Smooth muscle cell (in vitro differentiated cells): Measurements from ENCODE around the gene CCDC141. TPM values are rescaled to one million over a fixed set of nuclear protein-coding genes. Genes with fewer than 3 reads are reported as not detected.

Source experiments
- DNase-seq: peaks from one replicate; lab custom pipeline; 2025; ENCODE audit not compliant: unreplicated experiment; lab: John Stamatoyannopoulos, UW
- H2AFZ ChIP-seq: fragments of 200-600 bp; sonication (generic); 2 replicates; pipeline ENCODE4 v1.6.0; 2016; ENCODE audit warnings: antibody characterized with exemption, low read depth, mild to moderate bottlenecking
- H3F3A ChIP-seq: fragments of 200-600 bp; sonication (generic); 2 replicates; pipeline ENCODE4 v1.6.0; 2017; ENCODE audit warnings: antibody characterized with exemption, low read depth
- H3K27ac ChIP-seq: fragments of 200-600 bp; sonication (generic); 2 replicates; pipeline ENCODE4 v1.5.1; 2016; ENCODE audit warnings: low read depth, mild to moderate bottlenecking
- H3K27me3 ChIP-seq: fragments of 200-600 bp; sonication (generic); 2 replicates; pipeline ENCODE4 v1.6.1; 2016; ENCODE audit warnings: low read depth, mild to moderate bottlenecking
- H3K36me3 ChIP-seq: fragments of 200-600 bp; sonication (generic); 2 replicates; pipeline ENCODE4 v1.5.1; 2016; ENCODE audit warnings: low read depth
- H3K4me1 ChIP-seq: fragments of 200-600 bp; sonication (generic); 2 replicates; pipeline ENCODE4 v1.5.1; 2016; ENCODE audit warnings: low read depth
- H3K4me2 ChIP-seq: fragments of 200-600 bp; sonication (generic); 2 replicates; pipeline ENCODE4 v1.6.0; 2016; ENCODE audit warnings: mild to moderate bottlenecking
- H3K4me3 ChIP-seq: fragments of 200-600 bp; sonication (generic); 2 replicates; pipeline ENCODE4 v1.5.1; 2016; ENCODE audit warnings: mild to moderate bottlenecking
- H3K79me2 ChIP-seq: fragments of 200-600 bp; sonication (generic); 2 replicates; pipeline ENCODE4 v1.6.0; 2016; ENCODE audit warnings: low read depth, mild to moderate bottlenecking
- H3K9ac ChIP-seq: fragments of 200-600 bp; sonication (generic); 2 replicates; pipeline ENCODE4 v1.6.0; 2016; ENCODE audit warnings: low read depth
- H3K9me3 ChIP-seq: fragments of 200-600 bp; sonication (generic); replicated peaks from 2 replicates; pipeline ENCODE4 v1.5.1; 2016; ENCODE audit warnings: low read depth
- H4K20me1 ChIP-seq: fragments of 200-600 bp; sonication (generic); 2 replicates; pipeline ENCODE4 v1.6.0; 2016; ENCODE audit warnings: low read depth
- CTCF ChIP-seq: fragments of 200-600 bp; sonication (generic); IDR thresholded peaks from 2 replicates; pipeline ENCODE4 v1.5.1; 2017; ENCODE audit warnings: borderline replicate concordance, mild to moderate bottlenecking, antibody characterized with exemption; ENCODE audit not compliant: insufficient read depth, poor library complexity, severe bottlenecking
- WGBS: methylation state at CpG from one replicate; pipeline ENCODE4 v1.1.7; 2016; ENCODE audit warnings: low lambda C conversion rate; 5-methylcytosine and 5-hydroxymethylcytosine counted together
- polyA plus RNA-seq: library from polyadenylated mRNA; unstranded; fragments of >200 nt; fragmentation: Nextera tagmentation; extraction: Ambion mirVana; gene quantifications from 2 replicates; pipeline ENCODE4 v1.2.1, GENCODE V29; 2016
- total RNA-seq: library from RNA; depleted of rRNA; stranded (reverse); fragments of >200 nt; gene quantifications from 2 replicates; pipeline ENCODE4 v1.2.3, GENCODE V29; 2014

CCDC141 gene
- total and polyA plus RNA-seq, 2 experiments from 2014 or later, result 0.03 to 0.76 TPM

GRCh38 chr2:178874529-178875240, 175.3 kb downstream of the CCDC141 start:
- H3K79me2 ChIP-seq, result no peaks in the 10 kb centered on the region
- H3F3A ChIP-seq, result no peaks in the 10 kb centered on the region
- no peaks in the 10 kb centered on the region for H3K9me3 ChIP-seq
- no peak overlapping the region for H3K27ac ChIP-seq
- no peak for TF ChIP-seq CTCF
- H3K4me1 ChIP-seq, result no peaks in the 10 kb centered on the region
- no peak overlapping the region for H3K4me3 ChIP-seq
- H2AFZ ChIP-seq, result no peak overlapping the region
- H3K27me3 ChIP-seq, result no peaks in the 10 kb centered on the region
- H3K4me2 ChIP-seq, result no peak overlapping the region
- no peaks in the 10 kb centered on the region for H3K36me3 ChIP-seq
- DNase-seq, result no peak
- no peak overlapping the region for H3K9ac ChIP-seq
- 72% methylated on average over 8 of the region's 8 CpGs for WGBS
- H4K20me1 ChIP-seq, result no peaks in the 10 kb centered on the region

- Histone ChIP-seq H3K9me3 (no peaks in the 10 kb centered on the region), H4K20me1 (no peaks in the 10 kb centered on the region), H3K27me3 (no peaks in the 10 kb centered on the region), H3K36me3 (no peaks in the 10 kb centered on the region), H3K4me1 (no peaks in the 10 kb centered on the region), H3K79me2 (no peaks in the 10 kb centered on the region), H3K9ac (no peak overlapping the region), H2AFZ (no peak overlapping the region), H3F3A (no peaks in the 10 kb centered on the region), H3K27ac (no peak overlapping the region), H3K4me2 (no peak overlapping the region), H3K4me3 (no peak overlapping the region)
- TF ChIP-seq CTCF, result no peak
- WGBS, result 94% methylated on average over 3 of the region's 3 CpGs
- no peak for DNase-seq
Observed at GRCh38 chr2:178873912-178874311, 176.0 kb downstream of the CCDC141 start.

GRCh38 chr2:178871536-178871935, 178.4 kb downstream of the CCDC141 start:
- H3K4me3 ChIP-seq, result no peak overlapping the region
- H4K20me1 ChIP-seq, result no peaks in the 10 kb centered on the region
- H3K9me3 ChIP-seq, result no peaks in the 10 kb centered on the region
- no peak overlapping the region for H2AFZ ChIP-seq
- H3K36me3 ChIP-seq, result no peaks in the 10 kb centered on the region
- H3K4me1 ChIP-seq, result no peaks in the 10 kb centered on the region
- H3K9ac ChIP-seq, result no peak overlapping the region
- H3K27me3 ChIP-seq, result no peaks in the 10 kb centered on the region
- 91% methylated on average over 1 of the region's 1 CpG for WGBS
- H3K27ac ChIP-seq, result no peak overlapping the region
- H3K79me2 ChIP-seq, result no peaks in the 10 kb centered on the region
- no peaks in the 10 kb centered on the region for H3F3A ChIP-seq
- no peak for TF ChIP-seq CTCF
- DNase-seq, result no peak
- H3K4me2 ChIP-seq, result no peak overlapping the region

GRCh38 chr2:178870703-178871102, 179.2 kb downstream of the CCDC141 start:
- Histone ChIP-seq H3K9me3 (no peaks in the 10 kb centered on the region), H3K27ac (no peak overlapping the region), H3K4me2 (no peak overlapping the region), H3K9ac (no peak overlapping the region), H2AFZ (no peak overlapping the region), H3K79me2 (no peaks in the 10 kb centered on the region), H3K27me3 (no peaks in the 10 kb centered on the region), H3F3A (no peaks in the 10 kb centered on the region), H3K4me1 (no peaks in the 10 kb centered on the region), H3K36me3 (no peaks in the 10 kb centered on the region), H4K20me1 (no peaks in the 10 kb centered on the region), H3K4me3 (no peak overlapping the region)
- TF ChIP-seq CTCF, result no peak
- DNase-seq, result no peak
- WGBS, result 71% methylated on average over 3 of the region's 3 CpGs
